GM18858 (cell line): ENCODE results near the gene VGF.
"Not testable (repeated sequence)": the region's sequence is repeated elsewhere in the genome, so short reads cannot be mapped to it uniquely, and the experiment has no call there.

Source experiments
- ATAC-seq: cut with Tn5 transposase; IDR thresholded peaks from one replicate; pipeline ENCODE4 v1.9.1; 2021; ENCODE audit not compliant: unreplicated experiment

The VGF gene

GRCh38 chr7:101120315-101120714, 45.1 kb downstream of the VGF start:
- no peak for ATAC-seq

DNA sequence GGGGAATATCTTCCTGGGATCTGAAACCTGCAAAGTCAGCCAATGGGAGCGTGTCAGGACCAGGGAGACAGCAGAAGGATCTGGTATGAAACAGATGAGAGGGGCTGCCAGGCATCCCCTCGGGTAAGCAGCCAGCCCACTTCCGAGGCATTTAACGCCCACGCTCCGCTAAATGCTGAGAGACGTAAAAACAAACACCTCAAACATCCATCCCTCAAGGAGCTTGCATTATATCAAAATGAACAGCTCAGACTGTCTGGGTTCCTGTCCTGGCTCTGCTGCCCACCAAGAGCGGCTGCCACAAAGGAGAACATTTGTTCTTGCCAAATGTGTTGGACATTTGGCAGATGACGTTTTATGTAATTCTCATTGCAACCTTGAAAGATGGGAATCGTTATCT, 45.5 kb downstream of the VGF start:
- ATAC-seq = no peak

GRCh38 chr7:101118856-101119255, 46.5 kb downstream of the VGF start:
- no peak for ATAC-seq

DNA sequence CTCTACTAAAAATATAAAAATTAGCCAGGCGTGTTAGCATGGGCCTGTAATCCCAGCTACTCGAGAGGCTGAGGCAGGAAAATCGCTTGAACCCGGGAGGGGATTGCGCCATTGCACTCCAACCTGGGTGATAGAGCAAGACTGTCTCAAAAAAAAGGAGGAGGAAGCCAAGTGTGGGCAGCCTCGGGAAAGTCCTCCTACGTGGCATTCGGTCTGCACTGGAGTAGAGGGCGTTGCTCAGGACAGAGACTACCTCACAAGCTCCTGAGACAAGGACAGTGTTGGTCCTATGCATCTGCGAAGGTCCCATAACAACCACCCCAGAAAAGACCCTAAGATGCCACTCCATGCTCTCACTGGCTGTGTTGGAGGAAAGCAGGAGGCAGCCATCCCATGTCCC, 48.5 kb downstream of the VGF start:
- ATAC-seq = no peak

DNA sequence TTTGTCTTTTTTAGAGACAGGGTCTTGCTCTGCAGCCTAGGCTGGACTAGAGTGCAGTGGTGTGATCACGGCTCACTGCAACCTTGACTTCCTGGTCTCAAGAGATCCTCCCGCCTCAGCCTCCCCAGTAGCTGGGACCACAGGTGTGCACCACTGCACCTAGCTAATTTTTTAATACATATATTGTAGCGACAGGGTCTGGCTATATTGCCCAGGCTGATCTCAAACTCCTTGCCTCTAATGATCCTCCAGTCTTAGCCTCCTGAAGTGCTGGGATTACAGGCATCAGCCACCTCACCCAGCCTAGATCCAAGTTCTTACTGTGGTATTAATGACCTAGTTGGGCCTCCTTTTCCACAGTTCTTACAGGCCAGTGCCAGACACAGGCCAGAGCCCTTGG, 50.2 kb downstream of the VGF start:
- no peak for ATAC-seq

GRCh38 chr7:101114492-101114891, 50.9 kb downstream of the VGF start:
- ATAC-seq = no peak

- no peak for ATAC-seq
Measured at GRCh38 chr7:101113836-101114235, 51.5 kb downstream of the VGF start.

- ATAC-seq = not testable (repeated sequence)
Measured at GRCh38 chr7:101113140-101113539, 52.2 kb downstream of the VGF start.
